Stomach (tissue), 4 donors: Measurements from ENCODE around the gene CD151.

Experiments
- EP300 ChIP-seq: sonication (generic); formaldehyde crosslinking; IDR thresholded peaks from one replicate; pipeline ENCODE4 v1.6.1; 2017; ENCODE audit warnings: antibody characterized with exemption
- POLR2A ChIP-seq, 4 donors: fragments of 450-650 bp; IDR thresholded peaks; one replicate each; pipeline ENCODE4 v1.6.1; 2016; ENCODE audit warnings: antibody characterized with exemption in 4 of 4, control low read depth in 2 of 4, mild to moderate bottlenecking in 1 of 4, moderate library complexity in 1 of 4
- POLR2AphosphoS5 ChIP-seq, 3 donors: sonication (generic); formaldehyde crosslinking; IDR thresholded peaks; one replicate each; pipeline ENCODE4 v1.6.1; 2016; ENCODE audit warnings: antibody characterized with exemption in 3 of 3
- TF ChIP-seq, protein P1 (sequence below), 7 experiments: fragments of 450-650 bp in 4 of 7; fragments of 200-600 bp in 3 of 7; sonication (generic) in 3 of 7; IDR thresholded peaks; one replicate each; pipeline ENCODE4 v1.5.1; 2016 to 2019; ENCODE audit warnings: antibody characterized with exemption in 7 of 7, control low read depth in 2 of 7, mild to moderate bottlenecking in 1 of 7

GRCh38 chr11:831961-832528, 707 bp upstream of the CD151 start:
- TF ChIP-seq, protein P1, sequence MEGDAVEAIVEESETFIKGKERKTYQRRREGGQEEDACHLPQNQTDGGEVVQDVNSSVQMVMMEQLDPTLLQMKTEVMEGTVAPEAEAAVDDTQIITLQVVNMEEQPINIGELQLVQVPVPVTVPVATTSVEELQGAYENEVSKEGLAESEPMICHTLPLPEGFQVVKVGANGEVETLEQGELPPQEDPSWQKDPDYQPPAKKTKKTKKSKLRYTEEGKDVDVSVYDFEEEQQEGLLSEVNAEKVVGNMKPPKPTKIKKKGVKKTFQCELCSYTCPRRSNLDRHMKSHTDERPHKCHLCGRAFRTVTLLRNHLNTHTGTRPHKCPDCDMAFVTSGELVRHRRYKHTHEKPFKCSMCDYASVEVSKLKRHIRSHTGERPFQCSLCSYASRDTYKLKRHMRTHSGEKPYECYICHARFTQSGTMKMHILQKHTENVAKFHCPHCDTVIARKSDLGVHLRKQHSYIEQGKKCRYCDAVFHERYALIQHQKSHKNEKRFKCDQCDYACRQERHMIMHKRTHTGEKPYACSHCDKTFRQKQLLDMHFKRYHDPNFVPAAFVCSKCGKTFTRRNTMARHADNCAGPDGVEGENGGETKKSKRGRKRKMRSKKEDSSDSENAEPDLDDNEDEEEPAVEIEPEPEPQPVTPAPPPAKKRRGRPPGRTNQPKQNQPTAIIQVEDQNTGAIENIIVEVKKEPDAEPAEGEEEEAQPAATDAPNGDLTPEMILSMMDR (IDR thresholded peaks at IDR 0.05): no peak
- no peak for TF ChIP-seq EP300
- TF ChIP-seq POLR2A (IDR thresholded peaks at IDR 0.05): no peak
- TF ChIP-seq POLR2AphosphoS5 (IDR thresholded peaks at IDR 0.05): no peak
